ENCODE measurements around the gene SUCLG2.
A peak's percentile ranks its signal among the peaks of the same experiment; 100 is the strongest.

Gene SUCLG2

GRCh38 chr3:67334588-67334987, 319.8 kb downstream of the SUCLG2 start:
- no peak for DNase-seq (ENCODE audit: extremely low read depth, insufficient read length)
- Histone ChIP-seq H3K36me3 (ENCODE audit: control insufficient read depth, insufficient read depth, low read length) (no peaks in the 10 kb centered on the region), H3K27me3 (replicated peaks; ENCODE audit: control insufficient read depth, insufficient read depth, low read length) (no peaks in the 10 kb centered on the region), H3K4me3 (replicated peaks; ENCODE audit: low read depth, low read length) (no peak overlapping the region)
- no peak for TF ChIP-seq CTCF (IDR thresholded peaks at IDR 0.05; ENCODE audit: insufficient read depth, low read length, poor library complexity, severe bottlenecking)

- TF ChIP-seq CTCF (IDR thresholded peaks at IDR 0.05; ENCODE audit: insufficient read depth, low read length, poor library complexity, severe bottlenecking): no peak
- Histone ChIP-seq H3K36me3 (ENCODE audit: control insufficient read depth, insufficient read depth, low read length) (no peaks in the 10 kb centered on the region), H3K4me3 (replicated peaks; ENCODE audit: low read depth, low read length) (no peak overlapping the region), H3K27me3 (replicated peaks; ENCODE audit: control insufficient read depth, insufficient read depth, low read length) (no peaks in the 10 kb centered on the region)
- DNase-seq (ENCODE audit: extremely low read depth, insufficient read length): peak; percentile 3
Observed at GRCh38 chr3:67329358-67329757, 325.1 kb downstream of the SUCLG2 start.

GRCh38 chr3:67327582-67327981, 326.8 kb downstream of the SUCLG2 start:
- Histone ChIP-seq H3K4me3 (replicated peaks; ENCODE audit: low read depth, low read length) (no peak overlapping the region), H3K27me3 (replicated peaks; ENCODE audit: control insufficient read depth, insufficient read depth, low read length) (no peaks in the 10 kb centered on the region), H3K36me3 (ENCODE audit: control insufficient read depth, insufficient read depth, low read length) (no peaks in the 10 kb centered on the region)
- no peak for TF ChIP-seq CTCF (IDR thresholded peaks at IDR 0.05; ENCODE audit: insufficient read depth, low read length, poor library complexity, severe bottlenecking)
- DNase-seq (ENCODE audit: extremely low read depth, insufficient read length): no peak

- H3K4me3 ChIP-seq (replicated peaks; ENCODE audit: low read depth, low read length): no peak overlapping the region
- TF ChIP-seq CTCF (IDR thresholded peaks at IDR 0.05; ENCODE audit: insufficient read depth, low read length, poor library complexity, severe bottlenecking): no peak
- H3K36me3 ChIP-seq (ENCODE audit: control insufficient read depth, insufficient read depth, low read length): no peaks in the 10 kb centered on the region
- H3K27me3 ChIP-seq (replicated peaks; ENCODE audit: control insufficient read depth, insufficient read depth, low read length): no peaks in the 10 kb centered on the region
- DNase-seq (ENCODE audit: extremely low read depth, insufficient read length): no peak
Observed at GRCh38 chr3:67325231-67325630, 329.2 kb downstream of the SUCLG2 start.

Data from GM06990 (cell line).